C4-2B (cell line): ENCODE measurements around the gene KRTAP4-2.

ENCODE experiments used
- CTCF ChIP-seq: fragments of 450-650 bp; conservative IDR thresholded peaks from 2 replicates; pipeline ENCODE4 v1.5.1; 2017; ENCODE audit warnings: mild to moderate bottlenecking
- ZFX ChIP-seq: fragments of 450-650 bp; IDR thresholded peaks from 2 replicates; pipeline ENCODE4 v1.6.1; 2017

- no peak for TF ChIP-seq CTCF
- no peak for TF ChIP-seq ZFX
Observed at GRCh38 chr17:41176744-41177387, 1.2 kb downstream of the KRTAP4-2 start.
